ENCODE data around the gene ICAM3. TPM values are rescaled to one million over a fixed set of nuclear protein-coding genes. Genes with fewer than 3 reads are reported as not detected.

Gene ICAM3
- total RNA-seq, 1 experiment from 2014 or later = 8.3 TPM

DNA sequence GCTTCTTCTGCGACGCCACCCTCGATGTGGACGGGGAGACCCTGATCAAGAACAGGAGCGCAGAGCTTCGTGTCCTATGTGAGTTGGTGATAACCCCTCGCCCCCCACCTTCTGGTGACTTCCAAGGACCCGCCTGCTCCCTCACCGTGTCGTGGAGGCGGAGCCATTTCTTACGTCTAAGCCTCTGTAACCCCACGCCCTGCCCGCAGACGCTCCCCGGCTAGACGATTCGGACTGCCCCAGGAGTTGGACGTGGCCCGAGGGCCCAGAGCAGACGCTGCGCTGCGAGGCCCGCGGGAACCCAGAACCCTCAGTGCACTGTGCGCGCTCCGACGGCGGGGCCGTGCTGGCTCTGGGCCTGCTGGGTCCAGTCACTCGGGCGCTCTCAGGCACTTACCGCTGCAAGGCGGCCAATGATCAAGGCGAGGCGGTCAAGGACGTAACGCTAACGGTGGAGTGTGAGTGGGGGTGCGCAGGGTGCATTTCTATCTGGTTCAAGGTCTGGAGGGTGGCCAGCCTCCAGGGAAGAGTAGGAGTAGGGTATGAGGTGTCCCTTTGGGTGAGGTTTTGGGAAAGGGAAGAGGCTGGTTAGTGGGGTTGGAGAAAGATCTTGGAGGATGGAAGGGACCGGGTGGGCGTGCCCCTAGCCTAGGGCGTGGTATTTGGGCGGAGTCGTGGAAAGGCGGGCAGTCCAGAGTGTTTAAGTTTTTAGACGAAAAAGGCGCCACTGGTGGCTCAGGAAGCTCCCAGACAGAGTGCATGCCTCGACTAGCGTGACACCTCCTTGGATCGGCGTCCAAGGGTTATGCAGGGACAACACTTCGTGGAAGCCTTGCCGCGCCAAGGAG is 46.4 kb downstream of the ICAM3 start:
- Histone ChIP-seq H3K36me3 (ENCODE audit: control insufficient read depth in 1 of 2, insufficient read depth in 2 of 2, low read length in 2 of 2) (peaks cover 2 to 23% of the 10 kb centered on the region in 2 experiments; a peak in 2 of 4 replicates), H3K4me3 (replicated peaks in 1 of 2; ENCODE audit: low read depth in 1 of 2, low read length in 2 of 2) (peak overlapping the region in 1 of 2 experiments; percentile 91; a peak in 1 of 4 replicates), H3K9me2 (ENCODE audit: insufficient read depth) (no peaks in the 10 kb centered on the region), H3K9me3 (ENCODE audit: control insufficient read depth in 1 of 2, insufficient read depth in 1 of 2, low read depth in 1 of 2, low read length in 2 of 2) (no peaks in the 10 kb centered on the region), H3K4me2 (ENCODE audit: low read length) (peak overlapping the region; percentile 100), H3K79me2 (ENCODE audit: insufficient read depth, low read length) (peaks cover 16% of the 10 kb centered on the region; the same call in 1 of the 2 replicates), H3K27me3 (ENCODE audit: insufficient read depth, low read length) (no peaks in the 10 kb centered on the region), H3K9ac (ENCODE audit: low read length) (no peak overlapping the region), H3K4me1 (ENCODE audit: control insufficient read depth in 1 of 2, insufficient read depth in 2 of 2, low read length in 2 of 2) (peaks cover 13 to 48% of the 10 kb centered on the region in 2 experiments), H2AFZ (ENCODE audit: low read depth, low read length, poor library complexity, severe bottlenecking) (no peak overlapping the region), H3K27ac (ENCODE audit: low read depth, low read length) (peak overlapping the region; percentile 48; the same call in 1 of the 2 replicates), H4K20me1 (ENCODE audit: insufficient read depth) (no peaks in the 10 kb centered on the region)
- ChIA-PET RAD21 (ENCODE audit: low non-redundant PET in 1 of 2, low total read pairs in 2 of 2, uncharacterized antibody in 2 of 2, unreplicated experiment in 2 of 2) (no interaction called here), CTCF (no interaction called here), POLR2A (no interaction called here)
- no peak for TF ChIP-seq SRF (IDR thresholded peaks at IDR 0.05; ENCODE audit: low read depth)
- no peak for TF ChIP-seq ZFX (IDR thresholded peaks at IDR 0.05)
- no peak for TF ChIP-seq JUND (IDR thresholded peaks at IDR 0.05)
- no peak for TF ChIP-seq CEBPB (IDR thresholded peaks at IDR 0.05; ENCODE audit: low read depth)
- TF ChIP-seq SIN3A (IDR thresholded peaks at IDR 0.05; ENCODE audit: low read depth) = no peak
- no peak for TF ChIP-seq CBX3 (IDR thresholded peaks at IDR 0.05; ENCODE audit: low read depth)
- no peak for TF ChIP-seq EZH2 (IDR thresholded peaks at IDR 0.05)
- no peak for TF ChIP-seq TCF7L2 (IDR thresholded peaks at IDR 0.05; ENCODE audit: borderline replicate concordance, extremely low read depth, insufficient read depth, insufficient read length)
- TF ChIP-seq YY1 (IDR thresholded peaks at IDR 0.05; ENCODE audit: extremely low read depth, insufficient replicate concordance, low read depth, low read length) = no peak
- TF ChIP-seq, protein P1, sequence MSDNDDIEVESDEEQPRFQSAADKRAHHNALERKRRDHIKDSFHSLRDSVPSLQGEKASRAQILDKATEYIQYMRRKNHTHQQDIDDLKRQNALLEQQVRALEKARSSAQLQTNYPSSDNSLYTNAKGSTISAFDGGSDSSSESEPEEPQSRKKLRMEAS (IDR thresholded peaks at IDR 0.05) = no peak
- TF ChIP-seq POLR2A (IDR thresholded peaks at IDR 0.05; ENCODE audit: borderline replicate concordance, extremely low read depth, insufficient read depth, insufficient read length) = no peak
- no peak for TF ChIP-seq ATF3 (IDR thresholded peaks at IDR 0.05)
- TF ChIP-seq ELF1 (IDR thresholded peaks at IDR 0.05; ENCODE audit: borderline replicate concordance, low read depth) = no peak
- TF ChIP-seq SP1 (IDR thresholded peaks at IDR 0.05; ENCODE audit: low read depth) = no peak
- no TSS peak for BruUV-seq (replicated peaks)
- ATAC-seq (no peak), DNase-seq (ENCODE audit: low read depth, low spot score) (no peak)
- intact Hi-C loops (cut with micrococcal nuclease) = no loop called here
